ENCODE results near the gene COL5A1.

Gene COL5A1

GRCh38 chr9:134802216-134802795 is 160.7 kb downstream of the COL5A1 start:
- Histone ChIP-seq H3K4me1 (ENCODE audit: control insufficient read depth, insufficient read depth, low read length) (peaks cover 15% of the 10 kb centered on the region), H3K36me3 (ENCODE audit: control insufficient read depth, insufficient read depth, low read length, severe bottlenecking) (peaks cover 92% of the 10 kb centered on the region), H3K4me3 (ENCODE audit: low read length) (no peak overlapping the region), H3K9me3 (ENCODE audit: control insufficient read depth, low read length) (no peaks in the 10 kb centered on the region), H3K27me3 (replicated peaks; ENCODE audit: control insufficient read depth, insufficient read depth, low read length) (no peaks in the 10 kb centered on the region), H3K9ac (ENCODE audit: low read length) (no peak overlapping the region)
- no peak for DNase-seq (ENCODE audit: low read depth)

- peak overlapping the region; percentile 17 for H3K9ac ChIP-seq (ENCODE audit: low read length)
- no peak for DNase-seq (ENCODE audit: low read depth)
- H3K9me3 ChIP-seq (ENCODE audit: control insufficient read depth, low read length) = no peaks in the 10 kb centered on the region
- H3K36me3 ChIP-seq (ENCODE audit: control insufficient read depth, insufficient read depth, low read length, severe bottlenecking) = peaks cover 83% of the 10 kb centered on the region
- no peaks in the 10 kb centered on the region for H3K27me3 ChIP-seq (replicated peaks; ENCODE audit: control insufficient read depth, insufficient read depth, low read length)
- peaks cover 40% of the 10 kb centered on the region for H3K4me1 ChIP-seq (ENCODE audit: control insufficient read depth, insufficient read depth, low read length)
- no peak overlapping the region for H3K4me3 ChIP-seq (ENCODE audit: low read length)
Measured at GRCh38 chr9:134804871-134805270, 163.3 kb downstream of the COL5A1 start.

- peak; percentile 28 for DNase-seq (ENCODE audit: low read depth)
Measured at GRCh38 chr9:134807716-134808446, 166.3 kb downstream of the COL5A1 start.

GRCh38 chr9:134808447-134808792 is 166.8 kb downstream of the COL5A1 start:
- no peak for DNase-seq (ENCODE audit: low read depth)
- Histone ChIP-seq H3K4me1 (ENCODE audit: control insufficient read depth, insufficient read depth, low read length) (peaks cover 72% of the 10 kb centered on the region), H3K4me3 (ENCODE audit: low read length) (no peak overlapping the region), H3K27me3 (replicated peaks; ENCODE audit: control insufficient read depth, insufficient read depth, low read length) (no peaks in the 10 kb centered on the region), H3K36me3 (ENCODE audit: control insufficient read depth, insufficient read depth, low read length, severe bottlenecking) (peaks cover 78% of the 10 kb centered on the region), H3K9me3 (ENCODE audit: control insufficient read depth, low read length) (no peaks in the 10 kb centered on the region), H3K9ac (ENCODE audit: low read length) (no peak overlapping the region)

More at GRCh38 chr9:134807716-134808446, 166.3 kb downstream of the COL5A1 start:
- Histone ChIP-seq H3K4me1 (ENCODE audit: control insufficient read depth, insufficient read depth, low read length) (peaks cover 68% of the 10 kb centered on the region), H3K36me3 (ENCODE audit: control insufficient read depth, insufficient read depth, low read length, severe bottlenecking) (peaks cover 78% of the 10 kb centered on the region), H3K9me3 (ENCODE audit: control insufficient read depth, low read length) (no peaks in the 10 kb centered on the region), H3K4me3 (ENCODE audit: low read length) (no peak overlapping the region), H3K9ac (ENCODE audit: low read length) (no peak overlapping the region), H3K27me3 (replicated peaks; ENCODE audit: control insufficient read depth, insufficient read depth, low read length) (no peaks in the 10 kb centered on the region)

- H3K36me3 ChIP-seq (ENCODE audit: control insufficient read depth, insufficient read depth, low read length, severe bottlenecking) = peaks cover 80% of the 10 kb centered on the region
- peak overlapping the region; percentile 21 for H3K9ac ChIP-seq (ENCODE audit: low read length)
Measured at GRCh38 chr9:134809292-134809691, 167.7 kb downstream of the COL5A1 start.

GRCh38 chr9:134809826-134810225 is 168.2 kb downstream of the COL5A1 start:
- H3K4me3 ChIP-seq (ENCODE audit: low read length) = no peak overlapping the region
- peaks cover 72% of the 10 kb centered on the region for H3K4me1 ChIP-seq (ENCODE audit: control insufficient read depth, insufficient read depth, low read length)
- H3K27me3 ChIP-seq (replicated peaks; ENCODE audit: control insufficient read depth, insufficient read depth, low read length) = no peaks in the 10 kb centered on the region
- no peak overlapping the region for H3K9ac ChIP-seq (ENCODE audit: low read length)
- H3K9me3 ChIP-seq (ENCODE audit: control insufficient read depth, low read length) = no peaks in the 10 kb centered on the region
- peaks cover 80% of the 10 kb centered on the region for H3K36me3 ChIP-seq (ENCODE audit: control insufficient read depth, insufficient read depth, low read length, severe bottlenecking)
- no peak for DNase-seq (ENCODE audit: low read depth)

More at GRCh38 chr9:134809292-134809691, 167.7 kb downstream of the COL5A1 start:
- no peak for DNase-seq (ENCODE audit: low read depth)
- Histone ChIP-seq H3K4me1 (ENCODE audit: control insufficient read depth, insufficient read depth, low read length) (peaks cover 72% of the 10 kb centered on the region), H3K9me3 (ENCODE audit: control insufficient read depth, low read length) (no peaks in the 10 kb centered on the region), H3K27me3 (replicated peaks; ENCODE audit: control insufficient read depth, insufficient read depth, low read length) (no peaks in the 10 kb centered on the region), H3K4me3 (ENCODE audit: low read length) (no peak overlapping the region)

GRCh38 chr9:134811079-134811672 is 169.6 kb downstream of the COL5A1 start:
- Histone ChIP-seq H3K4me1 (ENCODE audit: control insufficient read depth, insufficient read depth, low read length) (peaks cover 74% of the 10 kb centered on the region), H3K4me3 (ENCODE audit: low read length) (no peak overlapping the region), H3K9ac (ENCODE audit: low read length) (peak overlapping the region; percentile 16), H3K36me3 (ENCODE audit: control insufficient read depth, insufficient read depth, low read length, severe bottlenecking) (peaks cover 80% of the 10 kb centered on the region), H3K9me3 (ENCODE audit: control insufficient read depth, low read length) (no peaks in the 10 kb centered on the region), H3K27me3 (replicated peaks; ENCODE audit: control insufficient read depth, insufficient read depth, low read length) (no peaks in the 10 kb centered on the region)
- no peak for DNase-seq (ENCODE audit: low read depth)

- H3K9me3 ChIP-seq (ENCODE audit: control insufficient read depth, low read length) = no peaks in the 10 kb centered on the region
- peak overlapping the region; percentile 38 for H3K9ac ChIP-seq (ENCODE audit: low read length)
- H3K4me1 ChIP-seq (ENCODE audit: control insufficient read depth, insufficient read depth, low read length) = peaks cover 67% of the 10 kb centered on the region
- H3K27me3 ChIP-seq (replicated peaks; ENCODE audit: control insufficient read depth, insufficient read depth, low read length) = no peaks in the 10 kb centered on the region
- H3K36me3 ChIP-seq (ENCODE audit: control insufficient read depth, insufficient read depth, low read length, severe bottlenecking) = peaks cover 80% of the 10 kb centered on the region
- no peak overlapping the region for H3K4me3 ChIP-seq (ENCODE audit: low read length)
- DNase-seq (ENCODE audit: low read depth) = peak; percentile 82
Measured at GRCh38 chr9:134811673-134812342, 170.2 kb downstream of the COL5A1 start.

GRCh38 chr9:134812343-134812673 is 170.7 kb downstream of the COL5A1 start:
- Histone ChIP-seq H3K4me3 (ENCODE audit: low read length) (no peak overlapping the region), H3K36me3 (ENCODE audit: control insufficient read depth, insufficient read depth, low read length, severe bottlenecking) (peaks cover 83% of the 10 kb centered on the region), H3K27me3 (replicated peaks; ENCODE audit: control insufficient read depth, insufficient read depth, low read length) (no peaks in the 10 kb centered on the region), H3K9ac (ENCODE audit: low read length) (peak overlapping the region; percentile 38), H3K4me1 (ENCODE audit: control insufficient read depth, insufficient read depth, low read length) (peaks cover 63% of the 10 kb centered on the region), H3K9me3 (ENCODE audit: control insufficient read depth, low read length) (no peaks in the 10 kb centered on the region)
- no peak for DNase-seq (ENCODE audit: low read depth)

- no peak for DNase-seq (ENCODE audit: low read depth)
- peaks cover 47% of the 10 kb centered on the region for H3K4me1 ChIP-seq (ENCODE audit: control insufficient read depth, insufficient read depth, low read length)
- no peak overlapping the region for H3K9ac ChIP-seq (ENCODE audit: low read length)
- no peaks in the 10 kb centered on the region for H3K9me3 ChIP-seq (ENCODE audit: control insufficient read depth, low read length)
- no peak overlapping the region for H3K4me3 ChIP-seq (ENCODE audit: low read length)
- no peaks in the 10 kb centered on the region for H3K27me3 ChIP-seq (replicated peaks; ENCODE audit: control insufficient read depth, insufficient read depth, low read length)
- H3K36me3 ChIP-seq (ENCODE audit: control insufficient read depth, insufficient read depth, low read length, severe bottlenecking) = peaks cover 89% of the 10 kb centered on the region
Measured at GRCh38 chr9:134813841-134814240, 172.2 kb downstream of the COL5A1 start.

- H3K27me3 ChIP-seq (replicated peaks; ENCODE audit: control insufficient read depth, insufficient read depth, low read length) = no peaks in the 10 kb centered on the region
- H3K9ac ChIP-seq (ENCODE audit: low read length) = no peak overlapping the region
- peaks cover 39% of the 10 kb centered on the region for H3K4me1 ChIP-seq (ENCODE audit: control insufficient read depth, insufficient read depth, low read length)
- no peaks in the 10 kb centered on the region for H3K9me3 ChIP-seq (ENCODE audit: control insufficient read depth, low read length)
- no peak overlapping the region for H3K4me3 ChIP-seq (ENCODE audit: low read length)
- peaks cover 92% of the 10 kb centered on the region for H3K36me3 ChIP-seq (ENCODE audit: control insufficient read depth, insufficient read depth, low read length, severe bottlenecking)
- peak; percentile 59 for DNase-seq (ENCODE audit: low read depth)
Measured at GRCh38 chr9:134814598-134815215, 173.1 kb downstream of the COL5A1 start.

All from adipocyte (in vitro differentiated cells).